Measurements from ENCODE around the gene CHPF2.

GRCh38 chr7:151244841-151245346 is 12.6 kb downstream of the CHPF2 start:
- TF ChIP-seq, protein P1, sequence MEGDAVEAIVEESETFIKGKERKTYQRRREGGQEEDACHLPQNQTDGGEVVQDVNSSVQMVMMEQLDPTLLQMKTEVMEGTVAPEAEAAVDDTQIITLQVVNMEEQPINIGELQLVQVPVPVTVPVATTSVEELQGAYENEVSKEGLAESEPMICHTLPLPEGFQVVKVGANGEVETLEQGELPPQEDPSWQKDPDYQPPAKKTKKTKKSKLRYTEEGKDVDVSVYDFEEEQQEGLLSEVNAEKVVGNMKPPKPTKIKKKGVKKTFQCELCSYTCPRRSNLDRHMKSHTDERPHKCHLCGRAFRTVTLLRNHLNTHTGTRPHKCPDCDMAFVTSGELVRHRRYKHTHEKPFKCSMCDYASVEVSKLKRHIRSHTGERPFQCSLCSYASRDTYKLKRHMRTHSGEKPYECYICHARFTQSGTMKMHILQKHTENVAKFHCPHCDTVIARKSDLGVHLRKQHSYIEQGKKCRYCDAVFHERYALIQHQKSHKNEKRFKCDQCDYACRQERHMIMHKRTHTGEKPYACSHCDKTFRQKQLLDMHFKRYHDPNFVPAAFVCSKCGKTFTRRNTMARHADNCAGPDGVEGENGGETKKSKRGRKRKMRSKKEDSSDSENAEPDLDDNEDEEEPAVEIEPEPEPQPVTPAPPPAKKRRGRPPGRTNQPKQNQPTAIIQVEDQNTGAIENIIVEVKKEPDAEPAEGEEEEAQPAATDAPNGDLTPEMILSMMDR (IDR thresholded peaks at IDR 0.05) = no peak
- TF ChIP-seq POLR2A (IDR thresholded peaks at IDR 0.05) (no peak), EP300 (IDR thresholded peaks at IDR 0.05) (no peak)

All from tibial nerve (tissue), 4 donors.